GM12878 (cell line): ENCODE results near the gene POLR2L. TPM values are rescaled to one million over a fixed set of nuclear protein-coding genes. Genes with fewer than 3 reads are reported as not detected.
A peak's percentile ranks its signal among the peaks of the same experiment; 100 is the strongest.

ENCODE experiments used
- BMI1 ChIP-seq: fragments of 450-650 bp; IDR thresholded peaks from 2 replicates; pipeline ENCODE4 v1.6.1; 2016; ENCODE audit warnings: mild to moderate bottlenecking, moderate library complexity, borderline replicate concordance
- CBFB ChIP-seq: IDR thresholded peaks from 2 replicates; pipeline ENCODE4 v1.6.1; 2016; ENCODE audit warnings: antibody characterized with exemption, low read depth
- IRF4 ChIP-seq: IDR thresholded peaks from 2 replicates; pipeline ENCODE4 v1.6.1; 2011; ENCODE audit warnings: low read depth, low read length
- KLF5 ChIP-seq: fragments of 450-650 bp; IDR thresholded peaks from 2 replicates; pipeline ENCODE4 v1.6.1; 2014; ENCODE audit warnings: mild to moderate bottlenecking; ENCODE audit not compliant: partially characterized antibody
- MEF2A ChIP-seq: IDR thresholded peaks from 2 replicates; pipeline ENCODE4 v1.6.1; 2011; ENCODE audit warnings: low read depth, mild to moderate bottlenecking, low read length, moderate library complexity; ENCODE audit not compliant: insufficient read depth
- MTA3 ChIP-seq: IDR thresholded peaks from 2 replicates; pipeline ENCODE4 v1.6.1; 2012; ENCODE audit warnings: low read length, inconsistent platforms, borderline replicate concordance
- MXI1 ChIP-seq: fragments of 150-350 bp; IDR thresholded peaks from 2 replicates; pipeline ENCODE4 v1.6.1; 2011; ENCODE audit warnings: low read depth, mild to moderate bottlenecking, inconsistent platforms, low read length, improper control_type of control experiment
- NFIC ChIP-seq: IDR thresholded peaks from 2 replicates; pipeline ENCODE4 v1.6.1; 2012; ENCODE audit warnings: low read depth, mild to moderate bottlenecking, inconsistent platforms, low read length, moderate library complexity
- SMAD1 ChIP-seq: fragments of 450-650 bp; IDR thresholded peaks from 2 replicates; pipeline ENCODE4 v1.6.1; 2018; ENCODE audit warnings: mild to moderate bottlenecking, low read depth; ENCODE audit not compliant: partially characterized antibody
- SP1 ChIP-seq: IDR thresholded peaks from one replicate; pipeline ENCODE4 v1.6.1; 2011; ENCODE audit warnings: low read depth, low read length
- TAF1 ChIP-seq: IDR thresholded peaks from 2 replicates; pipeline ENCODE4 v1.6.1; 2011; ENCODE audit warnings: mild to moderate bottlenecking, low read depth, low read length, borderline replicate concordance
- polyA plus RNA-seq, 11 experiments: library from polyadenylated mRNA; depleted of rRNA in 4 of 11; unstranded in 6 of 11; stranded (reverse) in 5 of 11; fragments of >200 nt; fragmentation: Nextera tagmentation in 4 of 11; fragmentation: Illumina TruSeq in 1 of 11; extraction: Ambion mirVana in 4 of 11; extraction: Trizol in 1 of 11; gene quantifications; 1 replicate in 1 of 11; 2 replicates in 10 of 11; pipeline versions ENCODE4 v1.2.1 to v1.2.3, GENCODE V29; 2011 to 2016; ENCODE audit warnings: inconsistent platforms in 2 of 11, missing spikeins in 2 of 11, low read depth in 1 of 11
- total RNA-seq, 4 experiments: library from RNA; depleted of rRNA in 3 of 4; stranded (reverse); fragments of >200 nt in 3 of 4; fragmentation: Illumina TruSeq in 1 of 4; extraction: Trizol in 1 of 4; gene quantifications; 2 replicates each; pipeline versions ENCODE4 v1.2.1 to v1.2.3, GENCODE V29; 2013 to 2021

The POLR2L gene
- total and polyA plus RNA-seq, 10 of the 15 experiments (the other 5 are each of a cell fraction or from before 2014, with no cell fraction given): 23.1 to 497 (median 125) TPM

GRCh38 chr11:809287-810039 lies 32.9 kb downstream of the POLR2L start, which contains the start of gene RPLP2 (continued):
- TF ChIP-seq MXI1 (peak; percentile 76), TAF1 (peak; percentile 97), IRF4 (0 out of 2 replicates have a peak, but pooled peaks have one; percentile 40), SP1 (peak; percentile 80), CBFB (peak; percentile 66; the same call in 1 of the 2 replicates), KLF5 (no peak), SMAD1 (no peak), MEF2A (0 out of 2 replicates have a peak, but pooled peaks have one; percentile 31), MTA3 (no peak), NFIC (no peak), BMI1 (no peak)
